ENCODE results near the gene TMEM117.

The TMEM117 gene

GRCh38 chr12:44428825-44429224 is 592.9 kb downstream of the TMEM117 start:
- no peak overlapping the region for H3K4me2 ChIP-seq (ENCODE audit: low read length)

GRCh38 chr12:44431647-44432343 is 595.9 kb downstream of the TMEM117 start:
- H3K4me3 ChIP-seq (ENCODE audit: low read length) = no peak overlapping the region
- no peaks in the 10 kb centered on the region for H3K9me3 ChIP-seq (ENCODE audit: control insufficient read depth, insufficient read depth, low read length)
- no peaks in the 10 kb centered on the region for H3K4me1 ChIP-seq (ENCODE audit: control insufficient read depth, low read length)
- H3K79me2 ChIP-seq (ENCODE audit: control insufficient read depth, low read length) = no peaks in the 10 kb centered on the region
- no peak overlapping the region for H3K4me2 ChIP-seq (ENCODE audit: low read length)
- no peak for TF ChIP-seq CTCF (IDR thresholded peaks at IDR 0.05; ENCODE audit: low read depth, low read length, poor library complexity, severe bottlenecking)
- no peak for TF ChIP-seq EZH2phosphoT487 (IDR thresholded peaks at IDR 0.05; ENCODE audit: borderline replicate concordance, low read length)
- H3K9me2 ChIP-seq (replicated peaks; ENCODE audit: control insufficient read depth, low read length) = no peaks in the 10 kb centered on the region
- no peak overlapping the region for H3K27ac ChIP-seq (ENCODE audit: low read depth, low read length)
- H4K20me1 ChIP-seq (ENCODE audit: control insufficient read depth, insufficient read depth, low read depth, low read length) = no peaks in the 10 kb centered on the region
- H3K27me3 ChIP-seq (ENCODE audit: control insufficient read depth, low read length) = 0 out of 2 replicates have a peak, but pooled peaks cover 2% of the 10 kb centered on the region
- H3K36me3 ChIP-seq (ENCODE audit: control insufficient read depth, low read length) = no peaks in the 10 kb centered on the region
- H3F3A ChIP-seq (ENCODE audit: control insufficient read depth, insufficient read depth) = no peaks in the 10 kb centered on the region

More at GRCh38 chr12:44428825-44429224, 592.9 kb downstream of the TMEM117 start:
- Histone ChIP-seq H3K27me3 (ENCODE audit: control insufficient read depth, low read length) (0 out of 2 replicates have a peak, but pooled peaks cover 2% of the 10 kb centered on the region), H3K36me3 (ENCODE audit: control insufficient read depth, low read length) (no peaks in the 10 kb centered on the region), H3K27ac (ENCODE audit: low read depth, low read length) (no peak overlapping the region), H3K4me1 (ENCODE audit: control insufficient read depth, low read length) (no peaks in the 10 kb centered on the region), H4K20me1 (ENCODE audit: control insufficient read depth, insufficient read depth, low read depth, low read length) (no peaks in the 10 kb centered on the region), H3K79me2 (ENCODE audit: control insufficient read depth, low read length) (no peaks in the 10 kb centered on the region), H3K4me3 (ENCODE audit: low read length) (no peak overlapping the region), H3K9me3 (ENCODE audit: control insufficient read depth, insufficient read depth, low read length) (no peaks in the 10 kb centered on the region), H3K9me2 (replicated peaks; ENCODE audit: control insufficient read depth, low read length) (no peaks in the 10 kb centered on the region), H3F3A (ENCODE audit: control insufficient read depth, insufficient read depth) (no peaks in the 10 kb centered on the region)
- TF ChIP-seq EZH2phosphoT487 (IDR thresholded peaks at IDR 0.05; ENCODE audit: borderline replicate concordance, low read length) (no peak), CTCF (IDR thresholded peaks at IDR 0.05; ENCODE audit: low read depth, low read length, poor library complexity, severe bottlenecking) (no peak)

- Histone ChIP-seq H3K9me2 (replicated peaks; ENCODE audit: control insufficient read depth, low read length) (no peaks in the 10 kb centered on the region), H3F3A (ENCODE audit: control insufficient read depth, insufficient read depth) (no peaks in the 10 kb centered on the region), H3K27me3 (ENCODE audit: control insufficient read depth, low read length) (0 out of 2 replicates have a peak, but pooled peaks cover 2% of the 10 kb centered on the region), H3K79me2 (ENCODE audit: control insufficient read depth, low read length) (no peaks in the 10 kb centered on the region), H3K4me3 (ENCODE audit: low read length) (no peak overlapping the region), H3K4me1 (ENCODE audit: control insufficient read depth, low read length) (no peaks in the 10 kb centered on the region), H4K20me1 (ENCODE audit: control insufficient read depth, insufficient read depth, low read depth, low read length) (no peaks in the 10 kb centered on the region), H3K36me3 (ENCODE audit: control insufficient read depth, low read length) (no peaks in the 10 kb centered on the region), H3K9me3 (ENCODE audit: control insufficient read depth, insufficient read depth, low read length) (no peaks in the 10 kb centered on the region), H3K27ac (ENCODE audit: low read depth, low read length) (no peak overlapping the region), H3K4me2 (ENCODE audit: low read length) (no peak overlapping the region)
- TF ChIP-seq EZH2phosphoT487 (IDR thresholded peaks at IDR 0.05; ENCODE audit: borderline replicate concordance, low read length) (no peak), CTCF (IDR thresholded peaks at IDR 0.05; ENCODE audit: low read depth, low read length, poor library complexity, severe bottlenecking) (no peak)
These were observed 597.8 kb downstream of the TMEM117 start for GRCh38 chr12:44433659-44434058.
